GM18505 (cell line): ENCODE results near the gene TARS2.

Source experiments
- ATAC-seq: cut with Tn5 transposase; IDR thresholded peaks from one replicate; pipeline ENCODE4 v1.9.1; 2021; ENCODE audit not compliant: unreplicated experiment
- POLR2A ChIP-seq: IDR thresholded peaks from 4 replicates; pipeline ENCODE4 v1.6.1; 2011; ENCODE audit warnings: borderline replicate concordance; ENCODE audit not compliant: insufficient read depth, insufficient read length; ENCODE audit errors: extremely low read depth

The TARS2 gene

GRCh38 chr1:150552128-150552910 is 65.1 kb downstream of the TARS2 start:
- no peak for ATAC-seq
- no peak for TF ChIP-seq POLR2A

GRCh38 chr1:150552911-150553289 is 65.7 kb downstream of the TARS2 start:
- no peak for ATAC-seq
- no peak for TF ChIP-seq POLR2A

GRCh38 chr1:150553392-150554085 is 66.3 kb downstream of the TARS2 start:
- ATAC-seq, result no peak
- no peak for TF ChIP-seq POLR2A

GRCh38 chr1:150554086-150554452 is 66.8 kb downstream of the TARS2 start:
- TF ChIP-seq POLR2A, result no peak
- no peak for ATAC-seq

GRCh38 chr1:150555198-150555970 is 68.2 kb downstream of the TARS2 start:
- no peak for TF ChIP-seq POLR2A
- ATAC-seq, result no peak

- no peak for TF ChIP-seq POLR2A
- no peak for ATAC-seq
Measured at GRCh38 chr1:150555971-150556865, 69.0 kb downstream of the TARS2 start.

- no peak for TF ChIP-seq POLR2A
- no peak for ATAC-seq
Measured at GRCh38 chr1:150557065-150557600, 69.9 kb downstream of the TARS2 start.
